Middle frontal gyrus (tissue), 1 donor: Measurements from ENCODE around the gene NAPSA.

Experiments used
- DNase-seq: peaks from one replicate; pipeline ENCODE4 v3.0.0-alpha.2; 2015; ENCODE audit warnings: low spot score; ENCODE audit errors: extremely low spot score

NAPSA gene

GRCh38 chr19:50384685-50385535 is 19.5 kb upstream of the NAPSA start:
- DNase-seq = no peak

- DNase-seq = peak; percentile 85
Observed at GRCh38 chr19:50383852-50384684, 18.6 kb upstream of the NAPSA start, which contains the start of gene POLD1. TSS of gene POLD1 (plus strand) at chr19:50384347. CDS start at chr19:50398852, 14,505 bp downstream.

- no peak for DNase-seq
Observed at GRCh38 chr19:50383001-50383851, 17.8 kb upstream of the NAPSA start.

GRCh38 chr19:50381881-50382729 is 16.7 kb upstream of the NAPSA start:
- DNase-seq = no peak

GRCh38 chr19:50380751-50381151 is 15.3 kb upstream of the NAPSA start:
- DNase-seq = no peak

- no peak for DNase-seq
Observed at GRCh38 chr19:50380137-50380536, 14.7 kb upstream of the NAPSA start.

- no peak for DNase-seq
Observed at GRCh38 chr19:50379602-50380001, 14.2 kb upstream of the NAPSA start.

GRCh38 chr19:50378863-50379236 is 13.4 kb upstream of the NAPSA start:
- no peak for DNase-seq

- no peak for DNase-seq
Observed at GRCh38 chr19:50378169-50378862, 12.9 kb upstream of the NAPSA start.

- DNase-seq = no peak
Observed at GRCh38 chr19:50377517-50377916, 12.1 kb upstream of the NAPSA start.

GRCh38 chr19:50377051-50377461 is 11.6 kb upstream of the NAPSA start:
- no peak for DNase-seq

GRCh38 chr19:50376166-50377050 is 11.0 kb upstream of the NAPSA start, which contains the start of gene NR1H2:
TSS of gene NR1H2 (plus strand) at chr19:50376457. CDS start at chr19:50377606, 1,149 bp downstream.
- peak; percentile 99 for DNase-seq

GRCh38 chr19:50371914-50372475 is 6.6 kb upstream of the NAPSA start:
- no peak for DNase-seq

- peak; percentile 88 for DNase-seq
Observed at GRCh38 chr19:50368649-50369570, 3.5 kb upstream of the NAPSA start.

- no peak for DNase-seq
Observed at GRCh38 chr19:50362656-50363424, 2.6 kb downstream of the NAPSA start.

- no peak for DNase-seq
Observed at GRCh38 chr19:50362030-50362412, 3.4 kb downstream of the NAPSA start.
